ENCODE results near the gene ST6GALNAC6.
"Not testable (repeated sequence)": the region's sequence is repeated elsewhere in the genome, so short reads cannot be mapped to it uniquely, and the experiment has no call there.

ST6GALNAC6 gene

DNA sequence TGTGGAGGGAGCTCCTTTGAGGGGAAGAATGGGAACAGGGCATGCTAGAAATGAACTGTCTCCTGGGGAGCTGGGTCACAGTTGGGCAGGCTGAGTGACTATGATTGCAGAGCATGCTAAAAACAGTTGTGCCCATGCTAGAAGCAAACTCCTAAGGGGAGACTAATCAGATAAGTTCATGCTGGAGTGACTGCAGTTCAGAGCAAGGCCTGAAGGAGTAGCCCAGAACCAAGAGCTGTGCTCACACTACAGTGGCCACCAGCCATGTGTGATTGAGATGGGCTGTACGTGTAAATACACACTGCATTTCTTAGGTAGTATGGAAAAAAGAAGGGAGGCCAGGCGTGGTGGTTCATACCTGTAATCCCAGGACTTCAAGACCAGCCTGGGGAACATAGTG, 11.6 kb downstream of the ST6GALNAC6 start:
- DNase-seq: no peak

DNA sequence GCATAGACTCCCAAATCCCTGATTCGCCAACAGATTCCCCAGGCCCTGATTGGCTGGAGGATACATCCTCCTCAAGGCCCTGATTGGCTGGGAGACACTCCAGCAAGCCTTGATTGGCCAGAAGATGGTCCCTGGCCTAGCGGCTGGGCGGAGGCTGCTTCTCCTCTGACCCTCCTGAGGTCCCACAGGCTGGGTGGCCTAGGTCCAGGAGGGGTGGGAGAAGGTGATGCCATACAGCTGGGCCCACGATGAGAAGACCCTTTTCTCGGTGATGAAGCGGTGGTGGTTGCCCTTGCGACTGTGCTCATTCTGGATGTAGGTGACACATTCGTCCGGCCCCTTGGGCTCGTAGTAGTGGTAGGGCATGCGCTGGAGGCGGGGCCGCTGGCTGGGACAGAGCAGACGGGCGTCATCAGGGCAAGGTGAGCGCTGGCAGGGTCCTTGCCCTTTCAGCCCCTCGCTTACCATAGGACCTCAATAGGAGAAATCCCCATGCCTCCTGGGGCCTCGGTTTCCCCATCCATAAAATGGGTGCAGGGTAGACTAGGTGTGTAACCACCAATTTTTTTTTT, 12.9 kb downstream of the ST6GALNAC6 start:
- no peak for DNase-seq

- DNase-seq: no peak
These were observed 13.7 kb downstream of the ST6GALNAC6 start for GRCh38 chr9:127885508-127886281.

DNA sequence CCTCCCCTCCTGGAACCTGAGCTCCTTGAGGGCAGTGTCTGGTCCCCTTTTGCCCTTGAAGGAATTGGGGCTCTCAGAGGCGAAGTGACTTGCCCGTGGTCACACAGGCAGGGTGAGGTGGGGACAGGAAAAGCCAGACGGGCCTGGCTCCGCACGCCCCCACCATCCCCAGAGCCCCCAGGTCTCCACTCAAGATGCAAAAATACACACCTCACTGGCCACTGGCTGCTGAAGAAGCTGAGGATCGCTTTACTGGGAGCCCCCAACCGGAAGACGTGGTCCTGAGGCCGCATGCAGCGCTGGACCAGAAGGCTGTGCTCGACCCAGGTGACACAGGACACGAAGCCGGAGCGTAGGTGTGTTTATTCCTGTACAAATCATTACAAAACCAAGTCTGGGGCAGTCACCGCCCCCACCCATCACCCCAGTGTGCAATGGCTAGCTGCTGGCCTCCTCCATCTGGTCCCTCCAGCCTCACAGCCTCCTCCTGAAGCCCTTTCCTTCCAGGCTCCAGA, 14.4 kb downstream of the ST6GALNAC6 start:
- DNase-seq: no peak

- no peak for DNase-seq
These were observed 14.9 kb downstream of the ST6GALNAC6 start for GRCh38 chr9:127884427-127884911.

DNA sequence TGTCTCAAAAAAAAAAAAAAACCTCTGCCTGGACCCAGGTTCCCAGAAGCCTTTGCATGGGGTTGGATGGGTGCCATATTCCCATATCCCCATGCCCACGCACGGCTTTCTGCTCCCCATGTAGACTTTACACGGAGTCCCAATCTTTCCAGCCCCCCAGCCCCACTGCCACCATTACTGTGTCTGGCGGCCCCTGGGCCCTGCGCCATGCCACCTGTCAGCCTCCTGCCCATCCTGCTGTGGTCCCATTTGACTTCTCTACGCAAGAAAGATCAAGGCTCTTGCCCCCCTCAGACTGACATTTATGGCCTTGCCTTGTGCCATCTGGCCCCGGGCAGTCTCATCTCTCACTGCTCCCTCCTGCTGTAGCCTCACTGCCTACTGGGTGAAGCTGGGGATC, 15.4 kb downstream of the ST6GALNAC6 start:
- no peak for DNase-seq

GRCh38 chr9:127881715-127882114, 17.7 kb downstream of the ST6GALNAC6 start:
- DNase-seq: not testable (repeated sequence)

DNA sequence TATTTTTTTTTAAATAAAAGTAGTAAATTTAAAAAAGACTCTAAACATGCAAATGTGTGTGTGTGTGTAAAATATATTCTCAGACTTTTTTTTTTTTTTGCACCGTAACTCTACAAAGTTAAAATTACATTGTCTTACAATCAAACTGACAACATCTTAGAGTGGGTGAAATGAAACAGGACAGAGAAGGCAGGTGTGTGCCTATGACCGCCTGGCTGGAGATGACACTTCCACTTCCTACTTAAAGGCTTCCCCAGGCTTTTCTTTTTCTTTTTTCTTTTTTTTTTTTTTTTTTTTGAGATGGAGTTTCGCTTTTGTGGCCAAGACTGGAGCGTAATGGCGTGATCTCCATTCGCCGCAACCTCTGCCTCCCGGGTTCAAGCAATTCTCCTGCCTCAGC, 19.3 kb downstream of the ST6GALNAC6 start:
- DNase-seq: no peak

GRCh38 chr9:127878652-127879390, 20.6 kb downstream of the ST6GALNAC6 start:
- DNase-seq: no peak

DNA sequence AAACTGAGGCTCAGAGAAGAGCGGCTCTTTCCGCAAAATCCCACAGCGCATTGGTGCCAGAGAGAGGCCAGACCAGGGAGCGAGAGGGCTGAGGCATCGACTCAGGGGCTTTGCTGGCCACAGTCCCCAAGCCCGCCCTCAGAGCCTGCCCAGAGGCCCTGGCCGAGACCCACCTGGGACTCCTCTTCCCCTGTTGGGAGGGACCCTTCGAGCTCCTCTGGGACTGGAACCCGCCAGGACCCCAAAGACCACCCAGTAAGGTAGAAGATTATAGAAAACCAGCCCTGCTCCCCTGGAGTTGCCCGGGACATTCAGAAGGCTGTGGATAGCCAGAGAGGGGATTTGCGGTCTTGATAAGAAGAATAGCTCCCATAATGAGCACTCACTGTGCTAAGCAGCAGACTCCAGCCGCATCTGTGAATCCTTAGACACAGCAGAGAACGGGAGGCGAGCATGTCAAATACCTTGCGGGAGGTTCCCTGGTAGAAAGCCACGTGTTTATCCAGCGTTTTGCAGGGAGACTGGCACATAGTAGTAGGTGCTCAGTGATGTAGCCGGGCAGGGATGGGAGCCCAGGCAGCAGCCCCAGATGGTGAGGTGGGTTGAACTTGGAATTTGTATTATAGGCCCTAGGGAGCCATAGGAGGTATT, 21.3 kb downstream of the ST6GALNAC6 start:
- DNase-seq: no peak

GRCh38 chr9:127877566-127877998, 21.8 kb downstream of the ST6GALNAC6 start, which contains the start of gene AK1:
TSS of gene AK1 (minus strand) at chr9:127877675. CDS start at chr9:127874617, 3,058 bp downstream.
- DNase-seq: no peak

DNA sequence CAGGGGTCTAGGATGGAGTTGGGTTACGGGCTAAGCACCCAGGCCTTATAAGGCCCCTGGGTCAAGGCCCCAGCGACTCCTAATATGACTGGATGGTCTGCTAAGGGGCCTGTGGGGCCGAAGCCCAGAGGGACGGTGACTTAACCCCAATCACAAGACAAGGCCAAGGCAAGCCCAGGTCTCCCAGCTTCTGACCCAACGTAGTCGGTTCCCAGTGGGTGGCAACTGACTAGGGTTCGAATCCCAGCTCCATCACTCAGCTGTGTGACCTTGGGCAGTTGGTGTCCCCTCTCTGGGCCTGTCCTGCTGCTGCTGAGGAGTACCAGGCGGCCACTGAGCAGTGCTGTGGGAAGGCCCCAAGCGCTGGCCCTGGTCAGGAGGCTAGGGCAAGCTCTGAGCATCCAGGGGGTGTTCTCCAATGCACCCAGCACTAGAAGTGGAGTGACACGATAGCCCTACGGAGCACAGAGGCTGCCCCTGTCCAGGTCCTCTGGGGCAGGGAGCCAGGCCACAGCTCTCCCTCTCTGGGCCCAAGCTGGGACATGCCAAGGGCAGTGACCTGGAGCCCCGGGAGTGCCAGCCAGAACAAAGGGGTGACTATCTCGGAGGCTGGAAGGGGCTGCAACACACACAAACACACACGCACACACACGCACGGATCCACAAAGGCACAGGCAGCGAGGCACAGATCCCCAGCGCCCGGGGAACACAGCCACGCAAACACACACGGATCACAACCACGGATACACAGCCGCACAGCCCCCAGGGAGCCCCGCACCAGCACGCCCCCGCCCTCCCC, 22.4 kb downstream of the ST6GALNAC6 start:
- no peak for DNase-seq

DNA sequence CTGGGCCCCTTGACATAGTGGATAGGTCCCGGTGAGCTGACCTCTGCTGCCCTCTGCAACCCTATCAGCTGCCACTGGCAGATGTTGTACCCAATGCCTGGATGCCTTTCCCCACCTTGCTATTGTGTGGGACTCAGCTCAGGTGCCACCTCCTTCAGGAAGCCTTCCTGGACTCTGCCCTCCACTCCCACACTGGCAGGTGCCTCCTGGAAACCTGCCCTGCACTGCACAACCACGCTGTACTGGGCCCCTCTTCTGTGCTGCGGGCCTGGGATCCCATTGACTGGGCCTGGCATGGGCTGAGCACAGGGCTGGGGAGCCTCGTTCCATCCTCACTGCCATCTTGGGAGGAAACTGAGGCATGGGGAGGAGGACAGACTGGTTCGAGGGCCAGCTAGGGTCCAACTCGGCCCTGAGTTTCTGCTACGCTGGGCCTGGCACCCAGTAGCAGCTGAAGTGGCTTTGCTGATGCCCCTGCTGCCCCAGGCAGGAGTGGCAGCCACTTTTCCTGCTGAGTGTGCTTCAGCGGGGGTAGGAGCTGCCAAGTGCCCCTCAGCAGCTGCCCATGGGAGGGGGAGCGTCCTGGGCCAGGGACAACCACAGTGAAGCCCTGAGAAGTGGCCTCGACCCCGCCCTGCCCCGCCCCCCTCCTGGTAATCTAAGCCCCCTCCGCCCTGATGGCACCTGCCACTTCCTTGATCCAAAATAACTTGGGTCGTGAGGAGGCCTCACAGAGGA, 23.2 kb downstream of the ST6GALNAC6 start:
- DNase-seq: no peak

DNA sequence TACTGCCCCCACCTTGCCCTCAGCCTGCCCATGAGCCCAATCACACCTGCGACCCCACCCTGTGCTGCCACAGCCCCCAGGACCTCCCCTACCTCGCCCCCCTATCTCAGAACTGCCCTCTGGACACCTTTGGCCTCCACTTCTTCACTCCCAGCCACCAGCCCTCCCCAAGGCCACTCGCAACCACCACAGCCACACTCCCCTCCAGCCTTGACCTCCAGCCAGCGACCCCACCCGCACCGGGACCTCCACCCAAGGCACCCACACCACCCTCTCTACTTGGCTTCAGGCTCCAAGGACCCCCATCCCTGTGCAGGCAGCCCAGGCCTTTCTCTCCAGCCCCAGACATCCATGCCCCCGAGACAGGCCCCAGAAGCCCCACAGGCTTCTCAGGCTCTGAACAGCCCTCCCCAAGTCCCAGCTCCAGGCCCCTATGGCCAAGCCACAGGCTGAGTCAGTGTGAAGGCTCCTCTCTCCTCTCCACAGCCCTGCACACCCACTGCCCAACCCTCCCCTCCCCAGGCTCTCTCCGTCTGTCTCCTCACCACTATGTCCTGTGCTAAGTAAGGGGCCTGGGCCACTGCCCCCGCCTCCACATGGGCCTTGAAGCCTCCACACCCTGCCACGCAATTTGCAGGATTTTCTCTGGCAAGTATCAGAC, 24.0 kb downstream of the ST6GALNAC6 start:
- no peak for DNase-seq

- DNase-seq: no peak
These were observed 24.8 kb downstream of the ST6GALNAC6 start for GRCh38 chr9:127874301-127875221.

DNA sequence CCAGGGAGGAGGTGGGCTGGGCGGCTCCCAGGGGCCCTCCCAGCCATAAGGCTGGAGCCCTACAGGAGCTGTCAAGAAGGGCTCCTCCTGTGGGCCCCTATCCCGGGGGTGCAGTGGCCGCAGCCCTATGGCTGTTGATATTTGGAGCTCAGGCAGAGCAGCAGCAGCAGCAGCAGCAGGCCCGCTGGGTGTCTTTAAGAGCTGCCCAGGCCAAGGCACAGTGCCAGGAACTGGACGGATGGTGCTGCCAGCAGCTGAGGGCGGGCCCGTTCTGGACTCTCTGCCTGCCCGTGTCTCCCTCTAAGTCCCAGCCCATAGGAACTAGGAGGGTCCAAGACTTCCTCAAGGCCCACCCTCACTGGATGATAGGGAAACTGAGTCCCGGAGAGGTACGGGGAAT, 25.5 kb downstream of the ST6GALNAC6 start:
- DNase-seq: no peak

DNA sequence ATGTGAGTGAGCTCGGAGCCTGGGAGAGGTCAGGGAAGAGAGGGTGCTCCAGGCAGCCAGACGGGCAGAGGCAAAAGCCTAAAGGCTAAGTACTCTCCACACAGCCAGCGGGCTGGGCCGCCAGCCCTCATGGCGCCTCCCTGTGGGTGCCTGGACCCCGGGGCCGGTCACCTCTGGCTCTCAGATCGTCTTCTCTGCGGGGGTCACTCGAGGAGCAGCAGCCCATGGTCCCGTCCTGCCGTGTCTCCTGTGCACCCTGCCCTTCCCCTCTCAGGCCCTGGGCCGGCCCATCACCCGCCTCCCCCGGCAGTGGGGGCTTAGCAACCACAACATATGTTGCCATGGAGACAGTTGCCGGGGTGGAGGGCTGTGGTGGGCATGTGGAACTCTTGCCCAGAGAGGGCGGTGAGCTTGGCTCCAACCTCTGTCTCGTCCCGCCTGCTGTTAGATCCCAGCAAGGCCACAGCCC, 26.1 kb downstream of the ST6GALNAC6 start:
- no peak for DNase-seq

- no peak for DNase-seq
These were observed 26.8 kb downstream of the ST6GALNAC6 start for GRCh38 chr9:127872369-127873222.

All from activated CD4-positive, alpha-beta T cell treated with anti-CD3 and anti-CD28 coated beads, Interleukin-2, amount 50 U/mL, for 1 hour (primary cell).